K562 (cell line): ENCODE measurements around the gene UBE2E3. TPM values are rescaled to one million over a fixed set of nuclear protein-coding genes. Genes with fewer than 3 reads are reported as not detected.

Source experiments
- BHLHE40 ChIP-seq: IDR thresholded peaks from 2 replicates; pipeline ENCODE4 v1.6.1; 2011; ENCODE audit warnings: low read length, improper control_type of control experiment
- BMI1 ChIP-seq: fragments of 150-350 bp; IDR thresholded peaks from 2 replicates; pipeline ENCODE4 v1.6.1; 2014; ENCODE audit warnings: low read length
- BRCA1 ChIP-seq, 2 experiments: fragments of 450-650 bp in 1 of 2; sonication (generic) in 1 of 2; formaldehyde crosslinking in 1 of 2; IDR thresholded peaks; 2 replicates each; pipeline versions ENCODE4 v1.5.0 to v1.6.1; 2017 to 2020; ENCODE audit warnings: mild to moderate bottlenecking in 1 of 2, missing genetic modification reagents in 1 of 2
- FOSL1 ChIP-seq: fragments of 200-800 bp; sonication (Bioruptor generic); conservative IDR thresholded peaks from 2 replicates; pipeline ENCODE4 v1.6.1; 2016; ENCODE audit warnings: missing genetic modification characterization, missing compliant biosample characterization
- HMBOX1 ChIP-seq: sonication (generic); IDR thresholded peaks from 2 replicates; pipeline ENCODE4 v1.6.1; 2016
- HMG20B ChIP-seq: fragments of 250-450 bp; sonication (Bioruptor Pico); IDR thresholded peaks from 2 replicates; pipeline ENCODE4 v1.5.0; 2021; ENCODE audit warnings: mild to moderate bottlenecking
- HSF4 ChIP-seq: fragments of 250-450 bp; sonication (Bioruptor Pico); IDR thresholded peaks from 2 replicates; pipeline ENCODE4 v2.1.2; 2022; ENCODE audit warnings: mild to moderate bottlenecking, moderate library complexity, borderline replicate concordance
- KDM2B ChIP-seq: fragments of 250-450 bp; sonication (Bioruptor Pico); IDR thresholded peaks from 2 replicates; pipeline ENCODE4 v1.8.0; 2021; ENCODE audit warnings: mild to moderate bottlenecking, moderate library complexity
- MECOM ChIP-seq: fragments of 250-450 bp; sonication (Bioruptor Pico); IDR thresholded peaks from 2 replicates; pipeline ENCODE4 v1.8.0; 2022; ENCODE audit warnings: inconsistent platforms
- PCBP2 ChIP-seq: fragments of 200-400 bp; formaldehyde crosslinking; IDR thresholded peaks from 2 replicates; pipeline ENCODE4 v1.6.1; 2018; ENCODE audit warnings: low read length, low read depth, mild to moderate bottlenecking, moderate library complexity; ENCODE audit not compliant: poor library complexity, severe bottlenecking
- POLR3G ChIP-seq: IDR thresholded peaks from 2 replicates; pipeline ENCODE4 v1.6.1; 2011; ENCODE audit not compliant: insufficient read length, insufficient replicate concordance; ENCODE audit errors: extremely low read depth
- PRPF4 ChIP-seq: fragments of 200-400 bp; formaldehyde crosslinking; IDR thresholded peaks from one replicate; pipeline ENCODE4 v1.6.1; 2017; ENCODE audit warnings: low read length, low read depth, mild to moderate bottlenecking; ENCODE audit not compliant: insufficient read depth, poor library complexity, severe bottlenecking
- RBM17 ChIP-seq: fragments of 200-400 bp; formaldehyde crosslinking; IDR thresholded peaks from 2 replicates; pipeline ENCODE4 v1.6.1; 2017; ENCODE audit warnings: low read depth, mild to moderate bottlenecking, low read length, borderline replicate concordance
- RFX5 ChIP-seq: IDR thresholded peaks from 2 replicates; pipeline ENCODE4 v1.6.1; 2011; ENCODE audit warnings: low read depth, mild to moderate bottlenecking, improper control_type of control experiment, low read length
- SREBF1 ChIP-seq: fragments of 150-350 bp; IDR thresholded peaks from 2 replicates; pipeline ENCODE4 v1.6.1; 2014; ENCODE audit warnings: antibody characterized with exemption, low read depth, low read length, borderline replicate concordance
- ZC3H11A ChIP-seq: IDR thresholded peaks from 2 replicates; pipeline ENCODE4 v1.6.1; 2012; ENCODE audit warnings: low read depth, low read length, improper control_type of control experiment
- ZNF3 ChIP-seq: fragments of 250-450 bp; sonication (Bioruptor Pico); IDR thresholded peaks from 2 replicates; pipeline ENCODE4 v1.5.0; 2021; ENCODE audit warnings: mild to moderate bottlenecking, moderate library complexity
- ZNF551 ChIP-seq: fragments of 250-450 bp; sonication (Bioruptor Pico); IDR thresholded peaks from 2 replicates; pipeline ENCODE4 v1.5.0; 2021; ENCODE audit warnings: mild to moderate bottlenecking, moderate library complexity
- ZNF79 ChIP-seq: fragments of 250-450 bp; sonication (Bioruptor Pico); IDR thresholded peaks from 2 replicates; pipeline ENCODE4 v1.4.0; 2020; ENCODE audit warnings: low read depth, mild to moderate bottlenecking, moderate library complexity
- polyA plus RNA-seq, 8 experiments: library from polyadenylated mRNA; depleted of rRNA in 4 of 8; stranded (reverse) in 5 of 8; unstranded in 3 of 8; fragments of >200 nt; fragmentation: Nextera tagmentation in 2 of 8; fragmentation: Illumina TruSeq in 1 of 8; extraction: Ambion mirVana in 2 of 8; extraction: Trizol in 1 of 8; gene quantifications; 2 replicates each; pipeline versions ENCODE4 v1.2.1 to v1.2.3, GENCODE V29; 2011 to 2014; ENCODE audit warnings: inconsistent platforms in 1 of 8, missing spikeins in 1 of 8
- total RNA-seq, 7 experiments: library from RNA; depleted of rRNA in 6 of 7; stranded (reverse); fragments of >200 nt in 6 of 7; fragmentation: Illumina TruSeq in 2 of 7; extraction: Trizol in 2 of 7; gene quantifications; 2 replicates each; pipeline versions ENCODE4 v1.2.1 to v1.2.3, GENCODE V29; 2011 to 2021; ENCODE audit warnings: low replicate concordance in 1 of 7
- TF ChIP-seq, protein P1 (sequence below): fragments of 450-650 bp; formaldehyde crosslinking; IDR thresholded peaks from 2 replicates; pipeline ENCODE4 v1.4.0; 2022; ENCODE audit warnings: missing genetic modification characterization
- TF ChIP-seq, protein P2 (sequence below): sonication (generic); formaldehyde crosslinking; IDR thresholded peaks from 2 replicates; pipeline ENCODE4 v1.8.1; 2023; ENCODE audit warnings: mild to moderate bottlenecking, missing genetic modification reagents
- TF ChIP-seq, protein P3 (sequence below): fragments of 250-450 bp; sonication (Bioruptor Pico); IDR thresholded peaks from 2 replicates; pipeline ENCODE4 v1.6.1; 2021; ENCODE audit warnings: mild to moderate bottlenecking
- TF ChIP-seq, protein P4 (sequence below): fragments of 450-650 bp; conservative IDR thresholded peaks from 2 replicates; pipeline ENCODE4 v1.6.1; 2016; ENCODE audit warnings: missing genetic modification characterization, low read depth, mild to moderate bottlenecking, missing compliant biosample characterization, moderate library complexity

Gene UBE2E3
- total and polyA plus RNA-seq, 9 of the 15 experiments (the other 6 are each of a cell fraction or from before 2014, with no cell fraction given) = 58.2 to 173 (median 78.0) TPM

DNA sequence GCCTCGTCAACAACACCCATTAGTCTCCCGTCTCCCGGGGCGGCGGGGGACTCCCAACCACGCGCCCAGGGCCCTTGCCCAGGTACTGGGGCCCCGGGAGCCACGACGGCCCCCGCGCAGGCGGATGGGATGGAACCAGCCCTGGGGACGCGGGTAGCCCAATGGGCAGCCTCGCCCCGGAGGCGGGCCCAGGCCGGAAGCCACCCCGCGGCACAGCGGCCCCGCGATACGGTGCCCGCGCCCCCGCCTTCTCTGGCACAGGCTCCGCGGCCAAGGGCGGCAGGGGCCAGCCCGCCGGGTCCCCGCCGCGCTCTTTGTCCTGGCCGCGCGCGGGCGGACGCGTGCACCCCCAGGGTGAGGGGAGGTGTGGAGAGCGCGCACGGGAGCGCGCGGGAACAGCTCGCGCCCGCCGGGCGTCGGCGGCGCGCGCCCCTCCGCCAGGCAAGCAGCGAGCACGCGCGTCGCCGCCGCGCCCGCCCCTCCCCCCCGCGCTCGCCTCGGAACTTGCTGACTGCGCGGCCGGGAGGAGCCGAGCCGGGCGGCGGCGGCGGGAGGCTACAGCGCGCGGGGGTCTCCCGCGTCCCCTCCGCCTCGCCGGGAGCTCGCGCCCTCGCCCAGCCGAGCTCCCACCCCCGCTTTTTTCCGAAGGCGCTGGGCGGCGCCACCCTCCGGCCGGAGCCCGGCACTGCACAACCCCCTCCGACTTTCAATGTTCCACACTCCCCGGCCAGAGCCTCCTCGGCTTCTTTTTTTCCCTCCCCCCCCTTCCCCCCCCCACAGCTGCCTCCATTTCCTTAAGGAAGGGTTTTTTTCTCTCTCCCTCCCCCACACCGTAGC, at the start of gene UBE2E3 (continued):
- TF ChIP-seq HMBOX1 (no peak), ZC3H11A (no peak), SREBF1 (no peak), BRCA1 (IDR thresholded peaks at IDR 0.05) (no peak), BRCA1 (CRISPR knock-in tag; IDR thresholded peaks at IDR 0.05) (no peak), BHLHE40 (no peak), PCBP2 (no peak), HMG20B (CRISPR knock-in tag) (no peak), HSF4 (CRISPR knock-in tag) (no peak), KDM2B (CRISPR knock-in tag) (no peak; the same call in 1 of the 2 replicates), ZNF3 (CRISPR knock-in tag) (no peak), RFX5 (no peak), ZNF79 (CRISPR knock-in tag) (no peak), PRPF4 (no peak), ZNF551 (CRISPR knock-in tag) (no peak), BMI1 (no peak), RBM17 (no peak), MECOM (CRISPR knock-in tag) (peak; percentile 43; the same call in 1 of the 2 replicates), FOSL1 (tag) (peak; percentile 50; the same call in 1 of the 2 replicates), POLR3G (no peak)
- TF ChIP-seq, protein P1, sequence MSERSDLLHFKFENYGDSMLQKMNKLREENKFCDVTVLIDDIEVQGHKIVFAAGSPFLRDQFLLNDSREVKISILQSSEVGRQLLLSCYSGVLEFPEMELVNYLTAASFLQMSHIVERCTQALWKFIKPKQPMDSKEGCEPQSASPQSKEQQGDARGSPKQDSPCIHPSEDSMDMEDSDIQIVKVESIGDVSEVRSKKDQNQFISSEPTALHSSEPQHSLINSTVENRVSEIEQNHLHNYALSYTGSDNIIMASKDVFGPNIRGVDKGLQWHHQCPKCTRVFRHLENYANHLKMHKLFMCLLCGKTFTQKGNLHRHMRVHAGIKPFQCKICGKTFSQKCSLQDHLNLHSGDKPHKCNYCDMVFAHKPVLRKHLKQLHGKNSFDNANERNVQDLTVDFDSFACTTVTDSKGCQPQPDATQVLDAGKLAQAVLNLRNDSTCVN (CRISPR knock-in tag) = no peak
- TF ChIP-seq, protein P2, sequence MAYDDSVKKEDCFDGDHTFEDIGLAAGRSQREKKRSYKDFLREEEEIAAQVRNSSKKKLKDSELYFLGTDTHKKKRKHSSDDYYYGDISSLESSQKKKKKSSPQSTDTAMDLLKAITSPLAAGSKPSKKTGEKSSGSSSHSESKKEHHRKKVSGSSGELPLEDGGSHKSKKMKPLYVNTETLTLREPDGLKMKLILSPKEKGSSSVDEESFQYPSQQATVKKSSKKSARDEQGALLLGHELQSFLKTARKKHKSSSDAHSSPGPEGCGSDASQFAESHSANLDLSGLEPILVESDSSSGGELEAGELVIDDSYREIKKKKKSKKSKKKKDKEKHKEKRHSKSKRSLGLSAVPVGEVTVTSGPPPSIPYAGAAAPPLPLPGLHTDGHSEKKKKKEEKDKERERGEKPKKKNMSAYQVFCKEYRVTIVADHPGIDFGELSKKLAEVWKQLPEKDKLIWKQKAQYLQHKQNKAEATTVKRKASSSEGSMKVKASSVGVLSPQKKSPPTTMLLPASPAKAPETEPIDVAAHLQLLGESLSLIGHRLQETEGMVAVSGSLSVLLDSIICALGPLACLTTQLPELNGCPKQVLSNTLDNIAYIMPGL (CRISPR knock-in tag) = no peak; the same call in 1 of the 2 replicates
- TF ChIP-seq, protein P3, sequence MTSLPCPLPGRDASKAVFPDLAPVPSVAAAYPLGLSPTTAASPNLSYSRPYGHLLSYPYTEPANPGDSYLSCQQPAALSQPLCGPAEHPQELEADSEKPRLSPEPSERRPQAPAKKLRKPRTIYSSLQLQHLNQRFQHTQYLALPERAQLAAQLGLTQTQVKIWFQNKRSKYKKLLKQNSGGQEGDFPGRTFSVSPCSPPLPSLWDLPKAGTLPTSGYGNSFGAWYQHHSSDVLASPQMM = no peak
- TF ChIP-seq, protein P4, sequence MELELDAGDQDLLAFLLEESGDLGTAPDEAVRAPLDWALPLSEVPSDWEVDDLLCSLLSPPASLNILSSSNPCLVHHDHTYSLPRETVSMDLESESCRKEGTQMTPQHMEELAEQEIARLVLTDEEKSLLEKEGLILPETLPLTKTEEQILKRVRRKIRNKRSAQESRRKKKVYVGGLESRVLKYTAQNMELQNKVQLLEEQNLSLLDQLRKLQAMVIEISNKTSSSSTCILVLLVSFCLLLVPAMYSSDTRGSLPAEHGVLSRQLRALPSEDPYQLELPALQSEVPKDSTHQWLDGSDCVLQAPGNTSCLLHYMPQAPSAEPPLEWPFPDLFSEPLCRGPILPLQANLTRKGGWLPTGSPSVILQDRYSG (tag) = peak; percentile 59; the same call in 1 of the 2 replicates
